ENCODE results near the gene TIGIT.

The TIGIT gene

DNA sequence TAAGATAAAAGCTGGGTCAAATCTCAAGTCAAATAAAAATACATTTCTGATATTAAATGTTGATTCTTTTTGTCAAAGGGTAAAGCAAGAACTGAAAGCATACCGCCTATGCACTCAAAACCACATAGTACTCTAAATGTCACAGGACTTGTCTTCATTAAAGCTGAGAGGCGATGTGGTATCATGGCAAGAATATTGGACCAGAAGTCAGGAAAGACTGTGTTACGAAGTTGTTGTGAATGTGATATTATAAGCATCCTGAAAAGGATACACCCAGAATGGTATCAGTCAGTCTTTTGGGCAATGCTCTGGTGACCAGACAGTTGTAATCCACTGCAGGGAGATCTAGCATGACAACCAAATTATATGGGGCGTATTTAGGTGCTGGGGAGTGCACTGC is 33.8 kb downstream of the TIGIT start:
- TF ChIP-seq, protein P1, sequence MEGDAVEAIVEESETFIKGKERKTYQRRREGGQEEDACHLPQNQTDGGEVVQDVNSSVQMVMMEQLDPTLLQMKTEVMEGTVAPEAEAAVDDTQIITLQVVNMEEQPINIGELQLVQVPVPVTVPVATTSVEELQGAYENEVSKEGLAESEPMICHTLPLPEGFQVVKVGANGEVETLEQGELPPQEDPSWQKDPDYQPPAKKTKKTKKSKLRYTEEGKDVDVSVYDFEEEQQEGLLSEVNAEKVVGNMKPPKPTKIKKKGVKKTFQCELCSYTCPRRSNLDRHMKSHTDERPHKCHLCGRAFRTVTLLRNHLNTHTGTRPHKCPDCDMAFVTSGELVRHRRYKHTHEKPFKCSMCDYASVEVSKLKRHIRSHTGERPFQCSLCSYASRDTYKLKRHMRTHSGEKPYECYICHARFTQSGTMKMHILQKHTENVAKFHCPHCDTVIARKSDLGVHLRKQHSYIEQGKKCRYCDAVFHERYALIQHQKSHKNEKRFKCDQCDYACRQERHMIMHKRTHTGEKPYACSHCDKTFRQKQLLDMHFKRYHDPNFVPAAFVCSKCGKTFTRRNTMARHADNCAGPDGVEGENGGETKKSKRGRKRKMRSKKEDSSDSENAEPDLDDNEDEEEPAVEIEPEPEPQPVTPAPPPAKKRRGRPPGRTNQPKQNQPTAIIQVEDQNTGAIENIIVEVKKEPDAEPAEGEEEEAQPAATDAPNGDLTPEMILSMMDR (conservative IDR thresholded peaks at IDR 0.05; ENCODE audit: low read depth, low read length), result no peak
- H3K4me3 ChIP-seq (ENCODE audit: low read depth, low read length), result no peak overlapping the region
- DNase-seq (ENCODE audit: low read depth), result no peak

DNA sequence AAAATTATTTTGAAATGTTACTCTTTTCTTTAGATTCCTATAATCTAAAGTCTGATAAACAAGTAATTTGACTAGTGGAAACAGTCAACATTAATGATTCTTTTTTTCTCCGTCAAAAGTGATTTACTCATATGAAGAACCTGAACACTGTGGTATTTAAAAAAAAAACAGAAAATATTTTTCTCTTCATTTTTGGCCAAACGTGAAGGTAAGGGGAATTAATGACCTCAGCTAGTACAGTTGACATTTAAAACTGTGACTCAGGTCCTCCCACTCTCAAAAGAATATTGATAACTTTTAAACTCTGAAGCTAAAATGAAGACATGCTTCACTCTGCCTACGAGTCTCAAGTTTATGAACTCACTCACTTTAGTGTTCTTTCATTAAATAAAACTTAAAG is 34.5 kb downstream of the TIGIT start:
- no peak for DNase-seq (ENCODE audit: low read depth)
- TF ChIP-seq, protein P1 (conservative IDR thresholded peaks at IDR 0.05; ENCODE audit: low read depth, low read length), result no peak
- no peak overlapping the region for H3K4me3 ChIP-seq (ENCODE audit: low read depth, low read length)

DNA sequence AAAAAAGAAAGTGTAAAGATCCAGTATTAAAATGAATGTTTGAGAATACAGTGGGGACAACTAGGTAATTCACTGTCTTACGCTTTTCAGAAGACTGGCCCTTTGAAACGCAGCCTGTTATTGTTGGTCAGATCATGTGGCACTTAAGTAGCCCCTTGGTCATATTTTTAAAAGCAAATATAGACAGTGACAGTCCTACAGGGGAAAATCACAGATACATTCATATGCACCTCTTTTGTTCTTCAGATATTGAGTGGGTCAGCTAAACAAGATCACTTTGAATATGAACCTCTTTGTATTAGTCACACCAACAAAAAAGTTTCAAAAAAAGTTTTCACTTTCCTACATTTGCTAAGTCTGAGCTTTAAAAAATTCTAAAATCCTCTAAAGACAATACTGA is 36.0 kb downstream of the TIGIT start:
- no peak for DNase-seq (ENCODE audit: low read depth)
- no peak overlapping the region for H3K4me3 ChIP-seq (ENCODE audit: low read depth, low read length)
- TF ChIP-seq, protein P1 (conservative IDR thresholded peaks at IDR 0.05; ENCODE audit: low read depth, low read length), result no peak

DNA sequence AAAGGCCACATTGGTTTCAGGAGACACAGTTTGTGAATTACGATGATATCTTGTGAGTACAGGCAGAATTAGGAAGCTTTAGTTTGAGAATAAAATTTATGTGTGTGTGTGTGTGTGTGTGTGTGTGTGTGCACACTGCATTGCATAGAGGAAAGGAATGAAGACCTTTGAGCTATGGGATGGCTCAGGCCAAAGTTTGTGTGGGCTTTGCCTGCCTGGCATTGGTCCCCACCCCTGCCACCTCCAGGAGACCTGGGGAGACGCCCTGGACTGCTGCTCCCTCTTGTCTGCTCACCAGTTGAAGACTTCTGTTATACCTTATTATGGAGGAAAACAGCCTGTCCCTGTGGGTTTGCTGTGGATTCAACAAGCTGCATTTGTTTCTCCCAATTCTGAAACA is 37.2 kb downstream of the TIGIT start:
- TF ChIP-seq, protein P1 (conservative IDR thresholded peaks at IDR 0.05; ENCODE audit: low read depth, low read length), result no peak
- no peak overlapping the region for H3K4me3 ChIP-seq (ENCODE audit: low read depth, low read length)
- DNase-seq (ENCODE audit: low read depth), result no peak

DNA sequence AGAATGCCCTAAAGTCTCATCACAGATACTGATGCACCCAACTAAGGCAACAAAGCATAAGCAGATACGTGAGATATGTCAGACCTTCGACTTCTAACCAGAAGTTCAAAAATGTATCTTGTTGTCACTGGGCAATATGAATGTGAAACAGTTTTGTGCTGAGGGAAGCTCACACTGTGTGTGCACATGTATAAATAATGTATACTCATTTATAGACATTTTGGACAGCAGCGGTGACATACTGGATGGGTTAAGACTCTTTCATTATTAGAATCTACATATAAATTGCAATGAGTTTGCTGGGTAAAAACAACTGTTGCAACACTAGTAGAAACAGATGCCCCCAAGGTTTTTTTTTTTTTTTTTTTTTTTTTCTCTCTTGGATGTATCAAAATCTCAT is 37.9 kb downstream of the TIGIT start:
- no peak for DNase-seq (ENCODE audit: low read depth)
- H3K4me3 ChIP-seq (ENCODE audit: low read depth, low read length), result no peak overlapping the region
- TF ChIP-seq, protein P1 (conservative IDR thresholded peaks at IDR 0.05; ENCODE audit: low read depth, low read length), result no peak

DNA sequence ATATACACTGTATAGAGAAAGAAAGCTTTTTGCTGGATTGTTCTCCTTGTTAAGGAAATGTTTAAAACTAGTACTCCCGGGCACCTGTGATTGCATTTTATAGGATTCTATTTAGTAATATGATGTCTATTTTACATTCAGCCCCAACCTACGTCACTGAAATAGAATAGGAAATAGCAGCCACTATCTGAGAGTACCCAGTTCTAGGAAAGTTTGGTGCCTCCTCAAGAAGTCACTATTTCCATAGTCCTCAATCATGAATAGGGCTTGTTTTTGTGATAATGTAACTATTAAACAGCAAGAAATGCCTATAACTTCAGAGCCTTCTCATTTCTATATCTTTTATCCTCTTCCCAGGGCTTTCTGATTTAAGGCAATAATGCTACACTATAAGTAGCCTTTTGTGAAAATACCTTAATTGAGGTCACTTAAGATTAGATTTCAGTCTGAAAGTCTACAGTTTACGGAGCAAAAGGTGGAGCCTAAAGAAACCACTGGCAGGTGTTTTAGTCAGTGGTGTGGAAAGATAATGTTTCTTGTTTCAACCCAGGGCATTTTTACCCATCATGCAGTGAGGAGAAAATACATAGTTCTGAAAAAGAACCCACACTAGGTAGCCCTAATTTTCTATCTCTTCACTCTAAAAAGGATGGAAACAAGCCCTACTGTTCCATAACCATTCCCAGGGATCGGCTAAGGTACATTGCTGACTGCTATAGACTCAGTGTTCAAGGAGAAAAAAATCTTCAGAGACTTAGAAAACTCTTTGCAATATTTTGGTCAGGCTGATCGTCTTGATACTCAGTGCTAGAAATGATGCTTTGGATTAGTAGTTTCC is 38.7 kb downstream of the TIGIT start:
- TF ChIP-seq, protein P1 (conservative IDR thresholded peaks at IDR 0.05; ENCODE audit: low read depth, low read length), result no peak
- no peak for DNase-seq (ENCODE audit: low read depth)
- H3K4me3 ChIP-seq (ENCODE audit: low read depth, low read length), result no peak overlapping the region

Measured in choroid plexus epithelial cell (primary cell).